GM12892 (cell line): ENCODE measurements around the gene GAS2L2.

Experiments used
- DNase-seq: peaks from one replicate; pipeline ENCODE4 v3.0.0; 2011; ENCODE audit not compliant: insufficient read length
- FAIRE-seq: peaks from 2 replicates; lab custom pipeline; 2011; peaks lifted over from hg19 to GRCh38; lab: Jason Lieb, UNC
- POLR2A ChIP-seq: IDR thresholded peaks from 2 replicates; pipeline ENCODE4 v1.6.1; 2011; ENCODE audit warnings: low read depth, low read length, control low read depth
- POLR2AphosphoS5 ChIP-seq: IDR thresholded peaks from 2 replicates; pipeline ENCODE4 v1.6.1; 2011; ENCODE audit warnings: low read depth, low read length, control low read depth
- TAF1 ChIP-seq: IDR thresholded peaks from 2 replicates; pipeline ENCODE4 v1.6.1; 2011; ENCODE audit warnings: low read depth, mild to moderate bottlenecking, control low read depth, low read length, borderline replicate concordance

The GAS2L2 gene

GRCh38 chr17:35731239-35731916, 21.7 kb downstream of the GAS2L2 start, which contains the start of gene RASL10B:
Gene RASL10B (plus strand): TSS chr17:35731639. CDS start chr17:35735185, 3,546 bp downstream.
- TF ChIP-seq POLR2A = no peak
- TF ChIP-seq TAF1 = no peak
- no peak for TF ChIP-seq POLR2AphosphoS5
- FAIRE-seq (no peak), DNase-seq (no peak)

GRCh38 chr17:35730400-35731005, 22.5 kb downstream of the GAS2L2 start:
- DNase-seq (no peak), FAIRE-seq (no peak)
- no peak for TF ChIP-seq POLR2A
- TF ChIP-seq TAF1 = no peak
- no peak for TF ChIP-seq POLR2AphosphoS5

- DNase-seq = no peak
- TF ChIP-seq POLR2A (no peak), POLR2AphosphoS5 (no peak), TAF1 (no peak)
- FAIRE-seq = no peak
Measured at GRCh38 chr17:35729405-35729833, 23.6 kb downstream of the GAS2L2 start.

DNA sequence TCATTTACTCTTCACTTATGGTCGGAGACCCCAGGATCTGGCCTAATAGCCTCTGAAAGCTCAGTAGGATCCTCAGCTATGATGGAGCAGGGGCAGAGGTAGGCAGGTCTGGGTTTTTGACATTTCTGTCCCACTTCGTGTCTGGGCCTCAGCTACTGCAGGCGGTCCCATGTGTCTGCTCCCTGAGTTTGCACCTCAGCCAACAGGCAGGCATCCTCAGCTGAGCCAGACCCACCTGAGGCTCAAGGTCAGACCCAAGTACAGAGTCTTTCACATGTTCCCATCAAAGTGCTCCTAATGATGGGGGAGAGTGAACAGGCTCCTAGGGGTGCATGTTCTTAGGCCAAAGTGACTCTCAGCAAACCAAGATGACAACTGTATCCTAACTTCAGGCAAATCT, 24.5 kb downstream of the GAS2L2 start:
- FAIRE-seq (no peak), DNase-seq (no peak)

GRCh38 chr17:35727635-35728034, 25.4 kb downstream of the GAS2L2 start:
- no peak for DNase-seq
- FAIRE-seq = no peak
- TF ChIP-seq POLR2A = no peak
- no peak for TF ChIP-seq POLR2AphosphoS5
- no peak for TF ChIP-seq TAF1

More for the DNA sequence above, 24.5 kb downstream of the GAS2L2 start:
- TF ChIP-seq POLR2A (no peak), POLR2AphosphoS5 (no peak), TAF1 (no peak)

DNA sequence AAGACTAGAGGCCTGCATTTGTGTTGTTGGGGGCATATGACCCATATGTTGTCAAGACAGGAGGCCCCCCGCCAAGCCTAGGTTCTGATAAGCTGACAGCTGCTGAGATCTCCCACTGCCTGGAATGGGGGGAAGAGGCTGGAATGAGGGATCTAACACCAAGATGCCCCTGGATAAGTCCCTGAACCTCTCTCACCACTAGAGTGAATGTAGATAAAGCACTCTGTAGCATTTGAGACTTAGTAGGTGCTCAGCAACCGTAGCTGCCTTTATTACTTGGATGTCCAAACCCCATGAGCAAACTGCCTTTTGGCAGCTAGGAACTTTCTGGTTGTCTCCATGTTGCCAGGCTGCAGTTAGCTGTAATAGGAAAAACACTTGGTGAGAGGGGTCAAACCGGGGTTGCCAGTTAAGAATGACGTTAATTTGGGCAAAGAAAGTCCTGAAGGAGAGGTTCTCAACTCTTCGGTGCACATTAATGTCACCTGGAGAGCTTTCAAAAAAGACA, 26.0 kb downstream of the GAS2L2 start:
- TF ChIP-seq POLR2A (no peak), TAF1 (no peak), POLR2AphosphoS5 (no peak)
- DNase-seq (no peak), FAIRE-seq (no peak)

- TF ChIP-seq POLR2AphosphoS5 (no peak), TAF1 (no peak), POLR2A (no peak)
- no peak for FAIRE-seq
- no peak for DNase-seq
Measured at GRCh38 chr17:35726127-35726952, 26.7 kb downstream of the GAS2L2 start.

DNA sequence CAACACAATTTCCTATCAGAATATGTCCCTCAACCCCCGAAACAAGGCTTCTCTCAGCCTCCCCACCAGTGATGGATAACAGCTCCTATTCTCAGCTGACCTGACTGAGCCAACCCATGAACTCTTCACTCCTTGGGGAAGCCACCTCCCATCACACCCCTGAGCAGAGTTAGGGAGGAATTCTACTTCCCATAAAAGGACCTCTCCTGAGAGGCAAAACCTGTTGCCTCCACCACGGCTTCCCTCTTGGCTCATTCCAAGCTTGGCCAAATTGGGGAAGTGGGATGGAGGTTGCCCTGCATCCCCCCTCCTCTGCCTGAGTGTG, 27.3 kb downstream of the GAS2L2 start:
- FAIRE-seq (no peak), DNase-seq (no peak)
- no peak for TF ChIP-seq POLR2A
- no peak for TF ChIP-seq POLR2AphosphoS5
- TF ChIP-seq TAF1 = no peak

DNA sequence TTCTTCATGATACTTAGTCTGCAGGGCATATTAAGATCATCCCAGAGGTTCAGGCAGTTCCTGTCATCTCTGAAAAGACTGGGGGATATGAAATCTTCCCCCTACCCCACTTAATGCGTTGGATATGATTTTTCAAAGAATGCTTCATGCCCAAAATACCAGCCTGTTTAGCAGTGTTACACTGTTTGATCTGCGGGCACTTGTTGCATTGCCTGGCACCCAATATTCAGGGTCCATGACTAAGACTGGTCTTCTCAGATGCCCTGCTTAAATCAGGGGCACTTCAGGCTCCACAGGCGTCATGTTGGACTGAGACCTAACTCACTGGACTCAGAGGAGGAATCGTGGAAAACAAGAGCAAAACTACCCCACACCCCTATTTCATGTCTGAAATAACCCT, 28.0 kb downstream of the GAS2L2 start:
- DNase-seq (no peak), FAIRE-seq (no peak)
- no peak for TF ChIP-seq TAF1
- no peak for TF ChIP-seq POLR2AphosphoS5

GRCh38 chr17:35723735-35724134, 29.3 kb downstream of the GAS2L2 start:
- no peak for TF ChIP-seq POLR2A
- TF ChIP-seq POLR2AphosphoS5 = no peak
- no peak for TF ChIP-seq TAF1
- FAIRE-seq = no peak
- no peak for DNase-seq

- no peak for TF ChIP-seq POLR2AphosphoS5
- no peak for TF ChIP-seq TAF1
- TF ChIP-seq POLR2A = no peak
- no peak for FAIRE-seq
- no peak for DNase-seq
Measured at GRCh38 chr17:35717475-35717874, 35.6 kb downstream of the GAS2L2 start.

DNA sequence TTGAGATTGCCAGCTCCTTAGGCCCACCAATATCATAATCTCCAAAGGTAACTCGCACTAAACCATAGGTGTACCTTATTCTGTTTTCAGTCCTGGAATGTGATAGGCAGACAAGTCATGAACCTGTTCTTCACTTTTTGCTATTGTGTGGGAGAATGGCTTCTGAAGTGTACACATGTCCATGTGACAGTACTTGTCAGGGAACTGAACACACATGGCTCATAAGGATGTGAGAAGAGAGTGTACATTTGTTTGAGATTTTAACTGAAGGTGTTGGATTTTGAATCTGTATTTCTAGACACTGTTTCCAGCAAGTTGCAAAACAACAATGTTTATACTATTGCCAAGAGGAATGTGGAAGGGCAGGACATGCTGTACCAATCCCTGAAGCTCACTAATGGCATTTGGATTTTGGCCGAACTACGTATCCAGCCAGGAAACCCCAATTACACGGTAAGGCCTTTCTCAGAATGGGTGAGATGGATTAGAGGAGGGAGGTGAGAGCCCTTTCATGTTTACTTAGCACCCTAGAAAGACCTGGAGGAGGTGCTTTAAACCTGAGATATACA, 36.1 kb downstream of the GAS2L2 start:
- TF ChIP-seq POLR2AphosphoS5 = no peak
- no peak for TF ChIP-seq POLR2A
- no peak for TF ChIP-seq TAF1
- no peak for DNase-seq
- FAIRE-seq = no peak

DNA sequence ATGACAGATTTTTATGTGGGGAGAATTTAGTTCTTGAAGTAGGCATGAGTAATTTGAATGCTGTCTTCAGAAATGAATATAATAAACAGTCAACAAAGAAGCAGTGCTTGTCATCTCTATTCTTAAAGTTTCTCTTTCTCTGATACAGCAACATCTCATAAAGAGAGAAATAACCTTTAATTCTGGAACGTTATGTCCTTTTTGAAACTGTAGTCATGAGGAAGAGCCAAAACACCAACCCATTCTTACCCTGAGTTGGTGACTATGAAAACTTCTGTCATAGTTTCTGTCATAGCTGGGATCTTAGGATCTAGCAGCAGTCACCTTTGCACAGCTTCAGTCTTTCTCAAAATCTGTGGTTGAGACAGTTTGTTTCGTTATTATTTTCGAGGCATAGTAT, 36.9 kb downstream of the GAS2L2 start:
- TF ChIP-seq POLR2A (no peak), POLR2AphosphoS5 (no peak), TAF1 (no peak)
- no peak for FAIRE-seq
- no peak for DNase-seq
